ENCODE measurements around the gene TUBA3E. TPM values are rescaled to one million over a fixed set of nuclear protein-coding genes. Genes with fewer than 3 reads are reported as not detected.

The TUBA3E gene
- total and polyA plus RNA-seq, 9 of the 15 experiments (the other 6 are each of a cell fraction or from before 2014, with no cell fraction given): 0.09 to 0.30 (median 0.13) TPM; not detected in 3

DNA sequence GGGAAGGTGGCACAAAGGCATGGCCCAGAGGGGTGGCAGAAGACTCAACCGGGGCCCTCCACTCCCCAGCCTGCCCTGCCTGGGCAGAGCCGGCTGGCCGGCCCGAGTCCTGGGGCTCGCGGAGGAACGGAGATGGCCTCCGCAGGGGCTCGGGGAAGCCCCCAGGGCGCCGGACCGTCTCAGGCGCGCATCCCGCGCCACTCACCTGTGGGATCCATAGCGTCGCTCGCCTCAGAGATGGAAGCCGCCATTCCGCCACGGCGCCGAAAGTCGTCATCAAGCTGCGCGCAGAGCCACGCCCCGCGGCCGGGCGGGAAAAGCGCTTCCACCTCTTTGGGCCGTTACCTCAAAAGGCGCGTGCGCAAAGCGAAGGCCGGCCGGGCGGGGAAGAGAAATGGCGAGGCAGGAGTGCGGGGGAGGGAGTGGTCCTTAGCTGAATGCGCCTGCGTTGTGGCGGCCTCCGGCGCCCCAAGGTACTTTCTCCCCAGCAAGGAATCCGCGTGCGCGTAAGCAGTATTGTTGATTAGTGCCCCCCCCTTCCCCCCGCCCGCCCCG is 16.8 kb downstream of the TUBA3E start, which contains the start of gene SMPD4 (continued):
- TF ChIP-seq CEBPG (CRISPR knock-in tag; IDR thresholded peaks at IDR 0.05) (no peak), CEBPG (tag; conservative IDR thresholded peaks at IDR 0.05 in 1 of 2, IDR thresholded peaks at IDR 0.05 in 1 of 2) (no peak), RFX7 (CRISPR knock-in tag; IDR thresholded peaks at IDR 0.05) (no peak), FOXO4 (CRISPR knock-in tag; IDR thresholded peaks at IDR 0.05) (no peak), PTTG1 (tag; IDR thresholded peaks at IDR 0.05; ENCODE audit: low read depth) (no peak), FIP1L1 (IDR thresholded peaks at IDR 0.05; ENCODE audit: low read depth, low read length, poor library complexity, severe bottlenecking) (peak; percentile 68), SAP30 (IDR thresholded peaks at IDR 0.05; ENCODE audit: borderline replicate concordance, insufficient read depth, low read depth, low read length, poor library complexity, severe bottlenecking) (peak; percentile 37), KLF6 (CRISPR knock-in tag; IDR thresholded peaks at IDR 0.05; ENCODE audit: borderline replicate concordance) (peak; percentile 92; the same call in 1 of the 2 replicates), ETV1 (tag; conservative IDR thresholded peaks at IDR 0.05; ENCODE audit: low read depth) (no peak), POLR2G (IDR thresholded peaks at IDR 0.05; ENCODE audit: low read depth, low read length) (peak; percentile 89), TEAD4 (IDR thresholded peaks at IDR 0.05; ENCODE audit: low read length) (no peak), TEAD4 (CRISPR knock-in tag; IDR thresholded peaks at IDR 0.05; ENCODE audit: borderline replicate concordance) (no peak), BRD9 (IDR thresholded peaks at IDR 0.05; ENCODE audit: low read depth, partially characterized antibody) (no peak), NCOR1 (IDR thresholded peaks at IDR 0.05) (no peak), TEAD1 (CRISPR knock-in tag; IDR thresholded peaks at IDR 0.05) (0 out of 4 replicates have a peak, but pooled peaks of 1 of the 2 experiments have one; percentile 51), ZNF121 (CRISPR knock-in tag; conservative IDR thresholded peaks at IDR 0.05) (no peak), MAZ (CRISPR knock-in tag; conservative IDR thresholded peaks at IDR 0.05 in 1 of 2, IDR thresholded peaks at IDR 0.05 in 1 of 2) (no peak; a peak in 1 of 4 replicates), HNRNPL (IDR thresholded peaks at IDR 0.05; ENCODE audit: low read depth, low read length) (no peak)
- TF ChIP-seq, protein P1, sequence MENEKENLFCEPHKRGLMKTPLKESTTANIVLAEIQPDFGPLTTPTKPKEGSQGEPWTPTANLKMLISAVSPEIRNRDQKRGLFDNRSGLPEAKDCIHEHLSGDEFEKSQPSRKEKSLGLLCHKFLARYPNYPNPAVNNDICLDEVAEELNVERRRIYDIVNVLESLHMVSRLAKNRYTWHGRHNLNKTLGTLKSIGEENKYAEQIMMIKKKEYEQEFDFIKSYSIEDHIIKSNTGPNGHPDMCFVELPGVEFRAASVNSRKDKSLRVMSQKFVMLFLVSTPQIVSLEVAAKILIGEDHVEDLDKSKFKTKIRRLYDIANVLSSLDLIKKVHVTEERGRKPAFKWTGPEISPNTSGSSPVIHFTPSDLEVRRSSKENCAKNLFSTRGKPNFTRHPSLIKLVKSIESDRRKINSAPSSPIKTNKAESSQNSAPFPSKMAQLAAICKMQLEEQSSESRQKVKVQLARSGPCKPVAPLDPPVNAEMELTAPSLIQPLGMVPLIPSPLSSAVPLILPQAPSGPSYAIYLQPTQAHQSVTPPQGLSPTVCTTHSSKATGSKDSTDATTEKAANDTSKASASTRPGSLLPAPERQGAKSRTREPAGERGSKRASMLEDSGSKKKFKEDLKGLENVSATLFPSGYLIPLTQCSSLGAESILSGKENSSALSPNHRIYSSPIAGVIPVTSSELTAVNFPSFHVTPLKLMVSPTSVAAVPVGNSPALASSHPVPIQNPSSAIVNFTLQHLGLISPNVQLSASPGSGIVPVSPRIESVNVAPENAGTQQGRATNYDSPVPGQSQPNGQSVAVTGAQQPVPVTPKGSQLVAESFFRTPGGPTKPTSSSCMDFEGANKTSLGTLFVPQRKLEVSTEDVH (IDR thresholded peaks at IDR 0.05; ENCODE audit: low read depth, partially characterized antibody): peak; percentile 85
- TF ChIP-seq, protein P2, sequence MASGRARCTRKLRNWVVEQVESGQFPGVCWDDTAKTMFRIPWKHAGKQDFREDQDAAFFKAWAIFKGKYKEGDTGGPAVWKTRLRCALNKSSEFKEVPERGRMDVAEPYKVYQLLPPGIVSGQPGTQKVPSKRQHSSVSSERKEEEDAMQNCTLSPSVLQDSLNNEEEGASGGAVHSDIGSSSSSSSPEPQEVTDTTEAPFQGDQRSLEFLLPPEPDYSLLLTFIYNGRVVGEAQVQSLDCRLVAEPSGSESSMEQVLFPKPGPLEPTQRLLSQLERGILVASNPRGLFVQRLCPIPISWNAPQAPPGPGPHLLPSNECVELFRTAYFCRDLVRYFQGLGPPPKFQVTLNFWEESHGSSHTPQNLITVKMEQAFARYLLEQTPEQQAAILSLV (tag; IDR thresholded peaks at IDR 0.05): no peak
- TF ChIP-seq, protein P3, sequence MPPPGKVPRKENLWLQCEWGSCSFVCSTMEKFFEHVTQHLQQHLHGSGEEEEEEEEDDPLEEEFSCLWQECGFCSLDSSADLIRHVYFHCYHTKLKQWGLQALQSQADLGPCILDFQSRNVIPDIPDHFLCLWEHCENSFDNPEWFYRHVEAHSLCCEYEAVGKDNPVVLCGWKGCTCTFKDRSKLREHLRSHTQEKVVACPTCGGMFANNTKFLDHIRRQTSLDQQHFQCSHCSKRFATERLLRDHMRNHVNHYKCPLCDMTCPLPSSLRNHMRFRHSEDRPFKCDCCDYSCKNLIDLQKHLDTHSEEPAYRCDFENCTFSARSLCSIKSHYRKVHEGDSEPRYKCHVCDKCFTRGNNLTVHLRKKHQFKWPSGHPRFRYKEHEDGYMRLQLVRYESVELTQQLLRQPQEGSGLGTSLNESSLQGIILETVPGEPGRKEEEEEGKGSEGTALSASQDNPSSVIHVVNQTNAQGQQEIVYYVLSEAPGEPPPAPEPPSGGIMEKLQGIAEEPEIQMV (tag; conservative IDR thresholded peaks at IDR 0.05; ENCODE audit: low read depth): no peak

All from K562 (cell line).